Panc1 (cell line): ENCODE results near the gene KCNE3. TPM values are rescaled to one million over a fixed set of nuclear protein-coding genes. Genes with fewer than 3 reads are reported as not detected.

Source experiments
- ATAC-seq: fragments of 200-7000 bp; cut with Tn5 transposase; 2 replicates; pipeline ENCODE4 v1.9.1; 2020; ENCODE audit warnings: mild to moderate bottlenecking, moderate library complexity
- BruUV-seq: library from RNA; stranded (reverse); fragments of 400-500 nt; replicated peaks from 2 replicates; lab custom pipeline; 2021; lab: Mats Ljungman, UMichigan
- CTCF ChIA-PET: fragments of 300-600 bp; sonication (Branson Sonifier 250); formaldehyde crosslinking; loops from one replicate; lab custom pipeline; 2022; ENCODE audit warnings: antibody characterized with exemption; lab: Charles Lee
- POLR2A ChIA-PET: fragments of 300-600 bp; sonication (Branson Sonifier 250); formaldehyde crosslinking; loops from one replicate; lab custom pipeline; 2022; ENCODE audit warnings: antibody characterized with exemption; lab: Charles Lee
- DNase-seq: peaks from one replicate; pipeline ENCODE4 v3.0.0-alpha.2; 2010; ENCODE audit warnings: low read depth, low spot score
- H3K27ac ChIP-seq: 2 replicates; pipeline ENCODE4 v1.5.1; 2011; ENCODE audit warnings: mild to moderate bottlenecking, low read length, inconsistent platforms
- H3K27me3 ChIP-seq: fragments of 200-500 bp; sonication (Bioruptor generic); 2 replicates; pipeline ENCODE4 v1.6.0; 2014; ENCODE audit warnings: low read length, inconsistent platforms; ENCODE audit not compliant: control insufficient read depth, insufficient read depth
- H3K36me3 ChIP-seq: fragments of 200-500 bp; sonication (Bioruptor generic); 2 replicates; pipeline ENCODE4 v1.5.1; 2014; ENCODE audit warnings: inconsistent platforms, mild to moderate bottlenecking, low read length, moderate library complexity; ENCODE audit not compliant: control insufficient read depth, insufficient read depth
- H3K4me1 ChIP-seq: 2 replicates; pipeline ENCODE4 v1.5.1; 2011; ENCODE audit warnings: inconsistent platforms, mild to moderate bottlenecking, low read length, moderate library complexity; ENCODE audit not compliant: control insufficient read depth, insufficient read depth
- H3K4me3 ChIP-seq, 2 experiments: 2 replicates each; pipeline ENCODE4 v1.5.1; 2011 to 2012; ENCODE audit warnings: low read depth in 2 of 2, low read length in 2 of 2, mild to moderate bottlenecking in 2 of 2, inconsistent platforms in 1 of 2, moderate library complexity in 1 of 2
- H3K9me3 ChIP-seq: fragments of 200-500 bp; sonication (Bioruptor generic); 2 replicates; pipeline ENCODE4 v1.5.1; 2014; ENCODE audit warnings: low read depth, mild to moderate bottlenecking, inconsistent platforms, low read length, moderate library complexity; ENCODE audit not compliant: control insufficient read depth, insufficient read depth
- POLR2AphosphoS5 ChIP-seq: IDR thresholded peaks from 2 replicates; pipeline ENCODE4 v1.6.1; 2012; ENCODE audit warnings: mild to moderate bottlenecking, low read depth, low read length, moderate library complexity
- REST ChIP-seq, 2 experiments: IDR thresholded peaks; 2 replicates each; pipeline ENCODE4 v1.6.1; 2011 to 2012; ENCODE audit warnings: low read depth in 2 of 2, control low read depth in 1 of 2, low read length in 1 of 2, mild to moderate bottlenecking in 1 of 2, moderate library complexity in 1 of 2; ENCODE audit not compliant: insufficient read depth in 1 of 2
- SIN3A ChIP-seq: IDR thresholded peaks from 2 replicates; pipeline ENCODE4 v1.6.1; 2012; ENCODE audit warnings: low read depth, mild to moderate bottlenecking, low read length, moderate library complexity, borderline replicate concordance; ENCODE audit not compliant: insufficient read depth
- TCF7L2 ChIP-seq: IDR thresholded peaks from 2 replicates; pipeline ENCODE4 v1.6.1; 2011; ENCODE audit warnings: mild to moderate bottlenecking, low read depth, low read length, inconsistent platforms
- in situ Hi-C: cut with HindIII; loops from 2 replicates; pipeline ENCODE4 v1.10.0; 2016; ENCODE audit warnings: low sequenced_read_pairs, low pct_unique_long_range_greater_than_20kb
- intact Hi-C: fragments of 100-400 bp; cut with micrococcal nuclease; formaldehyde crosslinking; loops from one replicate; pipeline ENCODE4 v1.10.0; 2022; ENCODE audit not compliant: unreplicated experiment
- total RNA-seq: library from RNA; stranded (reverse); gene quantifications from one replicate; pipeline ENCODE4 v1.2.1, GENCODE V29; 2021; ENCODE audit not compliant: unreplicated experiment
- TF ChIP-seq, protein P1 (sequence below): fragments of 450-650 bp; IDR thresholded peaks from 2 replicates; pipeline ENCODE4 v1.5.1; 2017; ENCODE audit warnings: mild to moderate bottlenecking

KCNE3 gene
- total RNA-seq, 1 experiment from 2014 or later = 0.15 TPM

GRCh38 chr11:74468521-74468920 lies 1.2 kb upstream of the KCNE3 start:
- BruUV-seq = no TSS peak
- in situ Hi-C loops (no loop called here), intact Hi-C loops (no loop called here)
- Histone ChIP-seq H3K4me3 (no peak overlapping the region), H3K27me3 (peaks cover 8% of the 10 kb centered on the region), H3K4me1 (no peaks in the 10 kb centered on the region), H3K27ac (no peak overlapping the region), H3K36me3 (no peaks in the 10 kb centered on the region), H3K9me3 (no peaks in the 10 kb centered on the region)
- TF ChIP-seq SIN3A (no peak), POLR2AphosphoS5 (no peak), TCF7L2 (no peak)
- ChIA-PET CTCF (no interaction called here), POLR2A (no interaction called here)
- no peak for ATAC-seq
- DNase-seq = no peak

GRCh38 chr11:74468058-74468457 lies 709 bp upstream of the KCNE3 start:
- no peaks in the 10 kb centered on the region for H3K36me3 ChIP-seq
- BruUV-seq = no TSS peak
- ATAC-seq (no peak), DNase-seq (no peak)
- H3K4me1 ChIP-seq = no peaks in the 10 kb centered on the region
- in situ Hi-C loops (no loop called here), intact Hi-C loops (no loop called here)
- TF ChIP-seq SIN3A (no peak), POLR2AphosphoS5 (no peak), TCF7L2 (no peak), REST (IDR thresholded peaks at IDR 0.05; ENCODE audit: insufficient read depth in 1 of 2, low read depth in 2 of 2, low read length in 1 of 2) (no peak)
- TF ChIP-seq, protein P1, sequence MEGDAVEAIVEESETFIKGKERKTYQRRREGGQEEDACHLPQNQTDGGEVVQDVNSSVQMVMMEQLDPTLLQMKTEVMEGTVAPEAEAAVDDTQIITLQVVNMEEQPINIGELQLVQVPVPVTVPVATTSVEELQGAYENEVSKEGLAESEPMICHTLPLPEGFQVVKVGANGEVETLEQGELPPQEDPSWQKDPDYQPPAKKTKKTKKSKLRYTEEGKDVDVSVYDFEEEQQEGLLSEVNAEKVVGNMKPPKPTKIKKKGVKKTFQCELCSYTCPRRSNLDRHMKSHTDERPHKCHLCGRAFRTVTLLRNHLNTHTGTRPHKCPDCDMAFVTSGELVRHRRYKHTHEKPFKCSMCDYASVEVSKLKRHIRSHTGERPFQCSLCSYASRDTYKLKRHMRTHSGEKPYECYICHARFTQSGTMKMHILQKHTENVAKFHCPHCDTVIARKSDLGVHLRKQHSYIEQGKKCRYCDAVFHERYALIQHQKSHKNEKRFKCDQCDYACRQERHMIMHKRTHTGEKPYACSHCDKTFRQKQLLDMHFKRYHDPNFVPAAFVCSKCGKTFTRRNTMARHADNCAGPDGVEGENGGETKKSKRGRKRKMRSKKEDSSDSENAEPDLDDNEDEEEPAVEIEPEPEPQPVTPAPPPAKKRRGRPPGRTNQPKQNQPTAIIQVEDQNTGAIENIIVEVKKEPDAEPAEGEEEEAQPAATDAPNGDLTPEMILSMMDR = no peak
- H3K27ac ChIP-seq = no peak overlapping the region
- H3K4me3 ChIP-seq = no peak overlapping the region
- CTCF ChIA-PET = no interaction called here
- peaks cover 8% of the 10 kb centered on the region for H3K27me3 ChIP-seq
- POLR2A ChIA-PET = no interaction called here
- H3K9me3 ChIP-seq = no peaks in the 10 kb centered on the region

DNA sequence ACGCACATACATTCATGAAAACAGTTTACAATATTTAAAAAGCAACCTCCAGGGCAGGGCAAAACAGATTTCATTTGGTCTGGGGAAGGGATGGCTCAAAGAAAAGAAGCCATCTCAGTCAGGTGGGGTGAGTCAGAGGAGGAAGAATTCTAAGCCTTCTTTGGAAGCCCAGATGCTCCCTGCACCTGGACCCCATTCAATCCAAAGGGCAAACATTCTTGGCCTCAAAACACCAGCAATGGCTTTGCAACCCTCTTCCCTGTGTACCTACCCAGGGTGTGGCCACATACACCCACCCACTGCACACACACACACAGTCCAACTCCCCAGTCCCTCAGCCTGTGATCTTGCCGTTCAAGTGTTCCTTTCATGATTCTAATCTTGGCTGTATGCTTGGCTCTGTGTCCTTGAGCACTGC lies 2.0 kb downstream of the KCNE3 start:
- BruUV-seq = no TSS peak
- ChIA-PET CTCF (no interaction called here), POLR2A (no interaction called here)
- Histone ChIP-seq H3K9me3 (no peaks in the 10 kb centered on the region), H3K27me3 (peaks cover 6% of the 10 kb centered on the region), H3K27ac (no peak overlapping the region), H3K4me3 (no peak overlapping the region), H3K4me1 (no peaks in the 10 kb centered on the region), H3K36me3 (no peaks in the 10 kb centered on the region)
- no peak for DNase-seq
- ATAC-seq = no peak
- intact Hi-C loops = no loop called here
- in situ Hi-C loops = no loop called here
- TF ChIP-seq REST (IDR thresholded peaks at IDR 0.05; ENCODE audit: insufficient read depth in 1 of 2, low read depth in 2 of 2, low read length in 1 of 2) (no peak), TCF7L2 (no peak), POLR2AphosphoS5 (no peak), SIN3A (no peak)
- TF ChIP-seq, protein P1 = no peak
